Cardiac fibroblast (primary cell): ENCODE data around the gene PAQR4.

Experiments
- DNase-seq, 2 donors: peaks; one replicate each; pipeline versions ENCODE4 v3.0.0 to v3.0.0-alpha.2; 2010; ENCODE audit warnings: low read depth in 2 of 2
- H3K4me3 ChIP-seq, 2 donors: replicated peaks in 1 of 2; 1 replicate in 1 of 2; 2 replicates in 1 of 2; pipeline ENCODE4 v1.5.1; 2011; ENCODE audit warnings: low read depth in 2 of 2, low read length in 2 of 2, mild to moderate bottlenecking in 2 of 2, moderate library complexity in 1 of 2
- TF ChIP-seq, protein P1 (sequence below): IDR thresholded peaks from one replicate; pipeline ENCODE4 v1.5.1; 2011; ENCODE audit warnings: low read depth, mild to moderate bottlenecking, low read length, inconsistent platforms

The PAQR4 gene

DNA sequence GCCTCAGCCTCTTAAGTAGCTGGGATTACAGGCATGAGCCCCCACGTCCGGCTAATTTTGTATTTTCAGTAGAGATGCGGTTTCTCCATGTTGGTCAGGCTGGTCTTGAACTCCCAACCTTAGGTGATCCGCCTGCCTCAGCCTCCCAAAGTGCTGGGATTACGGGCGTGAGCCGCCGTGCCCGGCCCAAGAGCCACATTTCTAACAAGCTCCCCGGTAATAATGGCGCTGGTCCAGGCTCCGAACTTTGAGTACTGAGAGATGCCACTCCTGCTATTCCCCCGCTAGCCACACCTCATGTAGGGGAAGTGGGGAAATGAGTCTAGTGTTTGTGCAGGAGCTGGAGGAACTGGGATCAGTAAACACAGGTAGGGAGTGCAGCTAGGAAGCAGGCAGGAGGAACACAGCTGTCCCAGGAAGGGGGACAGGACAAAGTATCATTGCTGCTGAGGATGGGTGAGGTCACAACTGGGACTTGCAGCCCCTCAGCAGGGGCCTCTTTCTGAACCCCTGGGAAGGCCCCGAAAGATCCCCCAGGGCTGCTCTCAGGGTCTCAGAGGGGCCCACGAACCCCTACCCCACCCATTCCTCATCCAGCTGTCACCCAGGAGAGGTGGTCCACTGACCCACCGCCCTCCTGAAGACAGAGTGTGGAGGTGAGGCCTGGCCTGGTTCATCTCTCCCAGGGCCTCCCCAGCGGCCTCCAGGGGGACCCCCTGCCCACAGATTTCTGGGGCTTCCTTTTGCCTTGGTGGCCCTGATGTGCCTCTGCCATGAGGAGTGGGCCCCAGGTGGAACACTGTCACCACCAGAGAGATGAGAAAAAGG lies 8.8 kb upstream of the PAQR4 start:
- no peak for DNase-seq
- no peak overlapping the region for H3K4me3 ChIP-seq
- TF ChIP-seq, protein P1, sequence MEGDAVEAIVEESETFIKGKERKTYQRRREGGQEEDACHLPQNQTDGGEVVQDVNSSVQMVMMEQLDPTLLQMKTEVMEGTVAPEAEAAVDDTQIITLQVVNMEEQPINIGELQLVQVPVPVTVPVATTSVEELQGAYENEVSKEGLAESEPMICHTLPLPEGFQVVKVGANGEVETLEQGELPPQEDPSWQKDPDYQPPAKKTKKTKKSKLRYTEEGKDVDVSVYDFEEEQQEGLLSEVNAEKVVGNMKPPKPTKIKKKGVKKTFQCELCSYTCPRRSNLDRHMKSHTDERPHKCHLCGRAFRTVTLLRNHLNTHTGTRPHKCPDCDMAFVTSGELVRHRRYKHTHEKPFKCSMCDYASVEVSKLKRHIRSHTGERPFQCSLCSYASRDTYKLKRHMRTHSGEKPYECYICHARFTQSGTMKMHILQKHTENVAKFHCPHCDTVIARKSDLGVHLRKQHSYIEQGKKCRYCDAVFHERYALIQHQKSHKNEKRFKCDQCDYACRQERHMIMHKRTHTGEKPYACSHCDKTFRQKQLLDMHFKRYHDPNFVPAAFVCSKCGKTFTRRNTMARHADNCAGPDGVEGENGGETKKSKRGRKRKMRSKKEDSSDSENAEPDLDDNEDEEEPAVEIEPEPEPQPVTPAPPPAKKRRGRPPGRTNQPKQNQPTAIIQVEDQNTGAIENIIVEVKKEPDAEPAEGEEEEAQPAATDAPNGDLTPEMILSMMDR, result no peak

DNA sequence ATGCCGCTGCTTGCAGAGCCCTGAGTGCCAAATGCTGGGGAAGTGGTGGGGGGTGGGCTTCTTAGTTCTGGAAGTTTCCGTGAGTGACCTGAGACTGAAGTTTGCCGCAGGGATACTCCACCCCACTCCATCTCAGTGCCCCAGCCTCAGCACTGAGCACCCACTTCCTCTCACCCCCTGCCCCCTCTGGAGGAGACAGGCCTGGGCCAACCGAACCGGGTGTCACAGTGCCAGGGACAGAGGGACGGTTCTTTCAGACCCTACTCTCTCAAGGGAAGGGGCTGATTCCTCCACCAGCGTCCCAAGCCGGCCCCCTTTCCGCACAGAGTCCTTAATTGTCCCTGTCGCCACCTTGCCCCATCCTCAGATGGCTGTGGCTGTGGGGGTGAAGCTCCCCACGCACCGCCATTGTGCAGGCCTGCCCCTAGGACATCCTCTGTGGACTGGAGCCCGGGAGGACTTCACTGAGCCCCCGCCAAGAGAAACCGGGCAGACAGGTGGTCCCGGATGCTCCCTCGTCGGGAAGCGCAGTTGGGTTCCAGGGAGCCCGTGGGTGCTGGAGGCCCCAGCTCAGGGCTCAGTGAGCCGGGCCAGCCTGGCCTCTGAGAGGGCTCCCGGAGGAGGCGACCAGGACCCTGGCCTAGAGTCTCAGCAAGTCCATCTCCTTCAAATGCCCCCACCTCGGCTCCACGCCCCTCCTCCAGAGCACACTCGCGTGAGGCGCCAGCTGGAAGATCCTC lies 6.6 kb upstream of the PAQR4 start:
- TF ChIP-seq, protein P1, result no peak
- no peak overlapping the region for H3K4me3 ChIP-seq
- no peak for DNase-seq

DNA sequence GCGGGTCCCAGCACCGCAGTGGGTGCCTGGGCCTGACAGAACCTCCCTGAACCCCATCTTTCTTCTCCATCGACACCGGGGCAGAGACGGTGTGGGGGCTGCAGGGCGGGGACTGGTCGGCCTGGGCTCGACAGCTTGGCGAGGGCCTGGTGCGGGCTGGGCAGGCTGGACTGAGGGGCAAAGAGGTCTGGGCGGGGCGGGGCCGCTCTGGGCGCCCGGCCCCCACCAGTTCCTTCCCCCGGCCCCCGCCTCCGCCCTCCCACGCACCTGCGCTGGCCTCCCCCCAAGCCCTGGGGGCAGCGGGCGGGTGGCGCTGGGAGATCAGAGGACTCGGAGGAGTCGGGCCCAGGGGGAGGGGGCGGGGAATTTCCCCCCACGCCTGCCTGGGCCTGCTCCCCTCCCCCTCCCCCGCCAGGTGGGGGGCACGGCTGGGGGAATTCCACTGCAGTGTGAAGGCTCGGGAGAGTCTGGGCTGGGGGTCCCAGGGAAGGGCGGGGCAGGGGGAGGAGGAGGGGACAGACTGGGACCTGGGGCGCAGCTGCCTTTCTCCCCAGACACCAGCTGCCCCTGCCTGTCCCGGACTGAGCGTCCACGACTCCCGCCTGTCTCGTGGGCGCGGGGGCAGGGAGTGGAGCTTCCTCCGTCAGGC lies 6.0 kb upstream of the PAQR4 start:
- TF ChIP-seq, protein P1, result no peak
- no peak overlapping the region for H3K4me3 ChIP-seq
- DNase-seq, result no peak

DNA sequence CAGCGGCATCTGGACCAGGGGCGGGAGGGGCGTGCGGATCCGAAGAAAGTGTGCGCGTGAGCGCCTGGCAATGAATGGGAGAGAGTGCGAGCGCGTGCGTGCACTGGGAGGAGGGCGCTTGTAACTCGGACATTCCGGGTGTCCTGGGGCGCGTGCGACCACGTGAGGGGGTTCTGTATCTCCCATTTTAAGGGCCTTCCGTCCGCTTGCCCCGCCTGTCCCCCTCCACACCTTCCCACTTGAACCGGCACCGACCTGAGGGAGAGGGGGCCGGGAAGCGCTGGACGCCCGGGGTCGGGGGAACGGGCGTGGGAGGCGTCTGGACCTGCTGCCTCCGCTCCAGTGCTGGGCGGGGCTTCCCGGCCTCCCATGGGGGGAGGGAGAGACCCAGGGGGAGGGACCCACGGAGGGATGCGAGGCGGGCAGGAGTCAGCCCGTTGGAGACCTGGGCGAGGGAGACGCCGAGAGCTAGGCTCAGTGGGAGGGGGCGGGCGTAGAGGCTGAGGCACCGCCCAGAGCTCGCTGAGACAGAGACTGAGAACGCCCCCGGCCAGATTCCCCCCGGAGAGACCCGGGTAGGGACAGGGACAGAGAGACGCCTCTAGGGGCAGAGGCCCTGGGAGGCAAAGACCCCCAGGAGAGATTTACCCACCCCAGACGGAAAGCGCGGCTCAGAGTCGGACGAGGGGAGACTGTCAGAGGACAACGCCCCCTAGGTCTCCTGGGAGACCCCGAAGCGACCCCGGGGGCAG lies 5.2 kb upstream of the PAQR4 start, which contains the start of gene KREMEN2:
Gene KREMEN2, plus strand, starts transcription at position 553 of the 752 bp plus-strand sequence. CDS start 246 bp downstream, outside the sequence.
- TF ChIP-seq, protein P1, result no peak
- no peak for DNase-seq
- peak within 1 kb of the TSS; percentile 1 to 19 for H3K4me3 ChIP-seq

- no peak overlapping the region for H3K4me3 ChIP-seq
- DNase-seq, result no peak
- TF ChIP-seq, protein P1, result no peak
Observed at GRCh38 chr16:2964475-2965336, 4.4 kb upstream of the PAQR4 start.
